HG03159 (cell line): ENCODE measurements around the gene SLC9A9.
"Not testable (repeated sequence)": the region's sequence is repeated elsewhere in the genome, so short reads cannot be mapped to it uniquely, and the experiment has no call there.

Experiments
- ATAC-seq: cut with Tn5 transposase; IDR thresholded peaks from one replicate; pipeline ENCODE4 v1.9.1; 2021; ENCODE audit warnings: mild to moderate bottlenecking, moderate library complexity; ENCODE audit not compliant: unreplicated experiment

The SLC9A9 gene

DNA sequence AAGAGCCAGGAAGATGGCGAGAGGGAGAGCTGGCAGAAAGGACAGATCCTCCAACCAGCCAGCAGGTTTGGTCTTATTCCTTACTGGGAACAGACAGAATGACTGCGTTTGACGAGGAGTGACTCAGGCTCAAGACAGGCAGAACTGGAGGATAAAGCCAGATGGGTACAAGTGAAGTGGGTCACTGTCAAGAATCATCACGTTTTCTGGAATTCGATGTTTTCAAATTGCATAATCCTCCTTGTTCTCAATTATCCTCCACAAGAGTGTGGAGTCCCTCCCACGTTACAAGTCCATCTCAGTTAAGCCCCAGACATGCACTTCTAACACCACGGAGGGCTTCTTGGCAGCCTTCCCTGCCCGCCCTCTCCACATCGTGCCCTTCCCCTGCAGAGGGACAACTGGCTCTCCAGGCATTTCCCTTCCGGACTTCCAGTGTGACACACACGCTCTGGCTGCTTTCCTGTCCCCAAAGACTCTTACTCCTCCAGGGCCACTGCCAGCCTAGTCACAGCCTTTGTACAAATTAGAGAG lies 545.6 kb downstream of the SLC9A9 start:
- no peak for ATAC-seq

DNA sequence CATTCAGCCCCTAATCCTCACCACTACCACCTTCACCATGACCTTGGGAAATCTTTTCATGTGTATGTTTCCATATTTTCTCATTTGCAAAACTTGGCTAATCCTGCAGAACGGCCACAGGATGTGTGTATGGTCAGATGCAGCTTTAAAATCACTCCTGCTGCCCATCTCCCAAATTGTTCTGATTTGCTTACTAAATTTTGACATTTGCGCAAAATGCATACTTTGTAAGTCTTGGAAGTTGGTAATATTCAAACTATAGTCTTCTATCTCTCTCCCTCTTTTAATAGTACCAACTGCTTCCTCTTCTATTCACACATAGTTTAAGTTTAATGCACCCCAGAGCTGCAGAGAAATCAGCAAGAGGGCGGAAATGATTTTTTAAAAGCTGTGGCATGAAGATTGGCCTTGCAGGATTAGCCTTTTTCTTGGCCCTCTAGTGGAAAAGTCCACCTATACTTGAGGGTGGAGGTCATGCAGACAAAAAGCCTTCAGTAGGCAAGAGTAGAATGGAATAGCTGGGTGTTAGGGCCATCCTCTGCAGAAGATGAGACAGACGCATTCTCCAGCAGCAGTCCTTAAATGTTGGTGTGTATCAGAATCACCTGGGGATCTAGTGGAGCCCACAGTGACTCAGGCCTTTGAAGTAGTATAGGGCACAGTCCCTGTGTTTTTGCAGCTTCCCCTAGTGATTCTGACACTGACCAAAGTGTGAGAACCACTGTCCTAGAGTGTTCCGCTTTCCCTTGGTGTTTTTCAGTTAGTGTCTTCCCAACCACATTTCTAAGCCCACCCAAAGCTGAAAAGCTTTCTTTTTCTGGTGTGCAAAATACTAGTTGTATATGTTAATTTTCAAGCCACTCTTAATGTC lies 547.0 kb downstream of the SLC9A9 start:
- ATAC-seq, result no peak

GRCh38 chr3:143298886-143299535 lies 549.3 kb downstream of the SLC9A9 start:
- ATAC-seq, result no peak

- ATAC-seq, result no peak
Measured at GRCh38 chr3:143298380-143298779, 549.9 kb downstream of the SLC9A9 start.

DNA sequence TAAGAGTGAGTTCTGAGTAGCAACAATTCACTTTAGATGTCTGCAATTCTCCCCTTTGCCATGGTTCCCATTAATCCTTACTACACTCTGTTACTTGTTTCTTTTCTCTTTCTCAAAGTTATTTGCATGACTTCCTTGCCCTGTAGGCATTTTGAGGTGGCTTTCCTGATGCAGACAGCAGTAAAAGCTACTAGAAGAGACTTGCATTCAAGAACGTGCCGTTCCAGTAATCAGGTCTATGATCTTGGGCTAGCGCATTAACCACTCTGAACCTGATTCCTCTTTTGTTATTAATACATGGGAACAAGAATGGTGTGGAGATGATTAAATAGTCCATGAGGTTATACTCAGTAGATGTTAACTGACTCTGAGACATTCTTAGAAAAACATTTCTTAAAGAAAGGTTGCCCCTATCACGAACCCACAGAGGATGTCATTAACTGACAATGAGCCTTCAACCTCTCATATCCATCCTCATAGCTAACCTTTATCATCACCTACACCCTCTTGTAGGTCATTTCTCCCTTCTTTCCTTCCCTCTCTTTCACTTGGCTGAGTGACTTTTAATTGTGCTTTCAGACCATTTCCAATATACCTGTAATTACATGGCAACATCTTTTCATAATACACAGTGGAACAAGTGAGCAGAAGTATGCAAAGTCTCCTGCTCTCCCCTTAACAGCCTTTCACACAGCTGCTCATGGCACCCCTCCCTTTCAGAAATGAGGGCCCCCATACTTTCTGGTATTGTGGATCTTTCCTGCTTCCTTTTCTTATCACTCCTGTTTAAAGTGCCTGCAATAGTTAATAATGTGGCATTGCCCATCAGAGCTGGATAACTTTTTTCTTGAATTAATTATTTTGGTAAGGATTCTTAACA lies 552.8 kb downstream of the SLC9A9 start:
- no peak for ATAC-seq

DNA sequence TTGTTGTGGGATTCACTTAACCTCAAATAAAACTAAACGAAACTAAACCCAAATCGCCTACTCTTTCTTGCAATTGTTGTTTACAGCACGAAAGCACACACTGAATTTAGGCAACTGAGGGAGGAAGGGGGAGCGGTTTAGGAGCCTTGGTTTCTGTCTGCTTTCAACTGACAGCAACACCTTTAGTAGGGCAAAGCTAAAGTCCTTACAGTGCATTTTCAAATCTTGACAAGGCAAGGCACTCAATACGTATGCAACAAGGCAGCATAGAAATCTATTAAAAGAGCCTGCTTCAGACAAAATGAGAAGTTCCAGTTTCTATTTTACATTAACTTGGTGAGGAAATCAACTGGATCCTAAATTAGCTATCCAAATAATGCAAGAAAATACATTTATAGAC lies 554.1 kb downstream of the SLC9A9 start:
- ATAC-seq, result peak; percentile 48

DNA sequence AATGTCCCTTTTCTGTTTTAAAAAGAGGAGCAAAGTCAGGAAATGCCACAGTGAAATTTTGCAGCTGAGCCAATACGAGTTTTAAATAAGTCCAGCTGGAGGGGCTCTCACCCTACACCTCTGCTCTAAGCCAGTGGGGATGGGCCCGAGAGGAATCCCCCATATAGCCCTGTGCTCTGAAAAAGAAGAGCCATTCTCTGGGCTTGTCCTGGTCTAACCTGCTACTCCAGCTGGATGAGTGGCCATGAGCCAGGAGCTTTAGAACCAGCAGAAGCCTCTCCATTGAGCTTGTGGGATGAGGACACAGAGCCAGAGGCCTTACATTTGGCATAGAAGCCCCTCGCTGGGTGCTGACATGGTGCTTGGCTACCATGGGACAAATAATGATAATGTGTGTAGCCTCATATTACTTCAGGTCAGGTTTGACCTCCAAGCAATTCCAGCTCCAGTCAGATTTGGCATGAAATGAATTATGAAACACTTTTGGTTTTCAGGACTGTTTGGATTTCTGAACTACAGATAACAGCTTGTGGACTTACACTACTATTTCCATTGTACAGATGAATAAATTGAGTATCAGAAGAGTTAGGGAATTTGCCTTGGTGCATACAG lies 556.3 kb downstream of the SLC9A9 start:
- no peak for ATAC-seq

DNA sequence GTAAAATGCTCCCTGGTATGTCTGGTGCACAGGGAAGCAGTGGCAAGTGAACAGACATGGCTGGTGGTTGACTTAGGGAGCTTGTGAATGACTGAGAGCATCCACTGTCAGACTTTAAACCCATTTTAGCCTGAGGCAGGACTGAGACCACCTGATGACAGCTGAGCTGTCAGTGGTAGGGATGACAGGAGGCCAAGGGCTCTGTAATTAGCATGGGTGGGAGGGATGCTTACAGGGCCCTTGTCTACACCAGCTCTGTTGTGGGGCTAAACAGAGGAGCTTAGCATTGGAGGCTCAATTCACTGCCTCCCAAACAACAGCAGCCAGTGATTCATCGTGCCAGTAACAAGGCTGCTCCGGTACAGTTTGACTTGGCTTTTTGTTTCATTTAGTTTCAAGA lies 559.3 kb downstream of the SLC9A9 start:
- ATAC-seq, result no peak

- no peak for ATAC-seq
Measured at GRCh38 chr3:143287403-143287802, 560.9 kb downstream of the SLC9A9 start.

GRCh38 chr3:143286392-143287010 lies 561.8 kb downstream of the SLC9A9 start:
- no peak for ATAC-seq

DNA sequence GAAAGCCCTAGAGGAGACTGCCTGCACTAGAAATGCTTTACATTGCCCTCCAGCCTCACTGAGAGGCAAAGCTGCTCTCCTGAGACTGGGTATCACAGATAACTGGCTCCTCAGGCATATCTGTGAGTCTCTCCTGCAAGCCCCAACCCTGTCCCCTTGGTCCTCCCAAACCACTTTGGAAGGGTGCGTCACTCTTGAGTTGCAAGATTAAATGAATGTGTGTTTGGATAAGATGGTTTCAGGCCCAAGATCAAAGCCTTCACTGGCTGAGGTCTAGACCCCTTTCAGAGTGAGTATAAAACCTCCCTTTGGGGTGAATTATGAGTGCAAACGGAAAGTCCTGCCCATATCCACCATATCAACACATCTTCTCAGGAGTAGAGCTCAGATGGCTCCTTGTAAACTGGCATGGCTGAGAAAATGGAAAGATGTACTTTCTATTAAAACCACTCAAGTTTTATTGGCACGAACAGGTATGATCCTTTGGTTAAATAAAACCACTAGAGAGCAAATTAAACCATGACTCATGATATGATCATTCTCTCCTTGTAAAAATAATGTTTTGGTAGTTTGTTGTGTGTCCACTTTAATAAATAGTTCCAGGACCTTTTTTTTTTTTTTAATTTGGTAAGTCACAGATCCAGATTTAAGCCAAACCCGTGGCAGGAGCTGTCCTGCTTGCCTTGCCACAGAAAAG lies 564.7 kb downstream of the SLC9A9 start:
- ATAC-seq, result no peak

DNA sequence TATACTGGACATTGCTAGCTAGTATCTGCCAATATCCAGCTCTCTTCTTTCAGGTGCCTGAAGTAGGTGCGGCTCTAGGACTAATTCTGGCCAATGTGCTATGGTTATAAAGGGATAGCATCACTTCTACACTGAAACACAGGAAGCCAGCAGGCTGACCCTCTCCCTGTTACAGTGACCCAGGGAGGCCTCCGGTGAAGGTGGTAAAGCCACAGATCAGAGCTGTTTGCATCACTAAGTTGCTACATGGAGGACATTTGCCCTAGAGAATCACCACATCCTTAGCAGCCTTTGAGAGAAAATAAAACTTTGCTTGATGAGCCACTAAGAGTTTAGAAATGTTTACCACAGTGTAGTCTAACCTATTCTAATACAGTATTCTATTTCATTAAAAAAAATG lies 567.3 kb downstream of the SLC9A9 start:
- ATAC-seq, result no peak

- ATAC-seq, result not testable (repeated sequence)
Measured at GRCh38 chr3:143279567-143279966, 568.7 kb downstream of the SLC9A9 start.

- ATAC-seq, result no peak
Measured at GRCh38 chr3:143278721-143279120, 569.5 kb downstream of the SLC9A9 start.

GRCh38 chr3:143277531-143277930 lies 570.7 kb downstream of the SLC9A9 start:
- ATAC-seq, result no peak

GRCh38 chr3:143276592-143276991 lies 571.7 kb downstream of the SLC9A9 start:
- peak; percentile 90 for ATAC-seq

DNA sequence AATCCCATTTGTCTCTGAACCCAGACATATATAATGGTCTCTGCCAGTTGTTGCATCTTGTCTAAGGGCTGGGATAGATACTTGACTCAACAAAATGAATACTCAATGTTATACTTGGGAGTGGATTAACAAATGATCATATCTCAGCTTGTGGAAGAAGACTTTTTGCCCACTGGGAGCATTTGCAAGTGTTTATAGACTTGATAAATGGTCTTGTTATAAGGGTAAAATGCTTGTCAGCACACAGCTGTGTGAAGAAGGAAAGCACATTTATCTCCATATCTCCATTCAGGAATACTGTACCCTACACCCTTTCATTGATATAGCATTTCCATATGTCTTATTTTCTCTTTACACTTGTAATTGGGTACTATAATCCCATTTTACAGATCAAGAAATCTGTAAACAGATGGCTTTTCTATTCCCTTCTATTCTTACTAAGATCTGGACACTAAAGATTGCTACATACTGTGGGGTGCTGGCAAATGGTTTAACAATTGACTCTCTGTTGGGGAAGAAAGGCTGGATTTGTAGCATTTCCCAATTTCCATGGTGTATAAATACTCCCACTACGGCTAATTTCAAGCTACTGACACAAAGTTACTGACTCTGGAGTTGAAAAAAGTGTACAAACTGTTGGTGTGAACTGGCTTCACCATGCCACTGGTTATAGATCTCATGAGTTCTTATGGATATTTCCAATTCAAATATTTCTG lies 574.1 kb downstream of the SLC9A9 start:
- ATAC-seq, result no peak

DNA sequence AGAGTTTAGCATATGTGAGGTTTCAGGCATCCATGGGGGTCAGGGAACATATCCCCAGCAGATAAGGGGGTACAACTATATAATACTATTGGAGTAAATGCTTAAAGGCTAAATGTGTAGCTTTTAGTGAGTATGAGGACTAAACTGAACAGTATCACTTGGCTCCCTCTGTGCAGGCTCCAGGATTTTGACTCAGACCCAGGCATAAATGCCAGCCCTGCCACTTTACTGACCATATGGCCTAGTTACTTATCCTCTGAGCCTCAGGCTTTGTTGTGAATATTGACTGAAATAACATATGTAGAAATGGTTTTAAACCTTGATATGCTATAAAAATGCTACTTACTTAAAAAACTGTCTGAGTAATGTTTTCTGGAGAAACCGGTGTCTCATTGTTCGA lies 577.1 kb downstream of the SLC9A9 start:
- ATAC-seq, result no peak

- ATAC-seq, result no peak
Measured at GRCh38 chr3:143269741-143270140, 578.5 kb downstream of the SLC9A9 start.
